ENCODE results near the gene COL25A1.

- no peak for TF ChIP-seq ARNT (IDR thresholded peaks at IDR 0.05)
- no peak for TF ChIP-seq SP1 (IDR thresholded peaks at IDR 0.05)
- no peak for TF ChIP-seq PKNOX1 (IDR thresholded peaks at IDR 0.05)
- TF ChIP-seq FOXK2 (IDR thresholded peaks at IDR 0.05): no peak
- TF ChIP-seq NFRKB (IDR thresholded peaks at IDR 0.05): no peak
- no peak for TF ChIP-seq FOXA1 (IDR thresholded peaks at IDR 0.05)
- TF ChIP-seq L3MBTL2 (conservative IDR thresholded peaks at IDR 0.05): no peak
Observed at GRCh38 chr4:108774809-108775530, 527.5 kb downstream of the COL25A1 start.
